Measurements from ENCODE around the gene BCL11A. TPM values are rescaled to one million over a fixed set of nuclear protein-coding genes. Genes with fewer than 3 reads are reported as not detected.

The BCL11A gene
- total and polyA plus RNA-seq, 4 donors: 0.08 to 8.5 (median 0.47) TPM

GRCh38 chr2:60552078-60552850, 1.2 kb downstream of the BCL11A start:
- DNase-seq (ENCODE audit: low spot score): no peak
- no peaks in the 10 kb centered on the region for H3K36me3 ChIP-seq (ENCODE audit: control insufficient read depth in 4 of 4, insufficient read depth in 3 of 4, low read depth in 1 of 4, low read length in 3 of 4)
- H3K4me3 ChIP-seq (ENCODE audit: low read depth in 1 of 3, low read length in 3 of 3): peak overlapping the region in 2 of 3 donors; percentile 22 to 69

GRCh38 chr2:60551240-60552077, 2.0 kb downstream of the BCL11A start:
- Histone ChIP-seq H3K9me3 (ENCODE audit: control insufficient read depth in 4 of 4, low read length in 3 of 4) (no peaks in the 10 kb centered on the region), H3K27ac (ENCODE audit: low read depth in 1 of 2, low read length in 2 of 2) (no peak overlapping the region), H3K4me1 (ENCODE audit: control insufficient read depth in 4 of 4, insufficient read depth in 4 of 4, low read length in 3 of 4) (peaks cover 30 to 60% (median 46%) of the 10 kb centered on the region in 4 donors), H3K4me3 (ENCODE audit: low read depth in 1 of 3, low read length in 3 of 3) (peak overlapping the region in 2 of 3 donors; percentile 11 to 69), H3K9ac (ENCODE audit: low read depth in 1 of 2, low read length in 2 of 2) (no peak overlapping the region), H3K36me3 (ENCODE audit: control insufficient read depth in 4 of 4, insufficient read depth in 3 of 4, low read depth in 1 of 4, low read length in 3 of 4) (no peaks in the 10 kb centered on the region), H3K27me3 (ENCODE audit: control insufficient read depth in 4 of 4, insufficient read depth in 4 of 4, low read length in 3 of 4) (no peaks in the 10 kb centered on the region)
- WGBS: 4% methylated on average over 63 of the region's 63 CpGs
- TF ChIP-seq FOXA1 (IDR thresholded peaks at IDR 0.05): no peak
- no peak for TF ChIP-seq NR2F2 (IDR thresholded peaks at IDR 0.05)
- TF ChIP-seq MAX (IDR thresholded peaks at IDR 0.05): peak; percentile 39
- DNase-seq (ENCODE audit: low spot score): peak; percentile 50

More at GRCh38 chr2:60552078-60552850, 1.2 kb downstream of the BCL11A start:
- Histone ChIP-seq H3K4me1 (ENCODE audit: control insufficient read depth in 4 of 4, insufficient read depth in 4 of 4, low read length in 3 of 4) (peaks cover 35 to 68% (median 50%) of the 10 kb centered on the region in 4 donors), H3K27me3 (ENCODE audit: control insufficient read depth in 4 of 4, insufficient read depth in 4 of 4, low read length in 3 of 4) (peaks cover 0 to under 1% (median 0%) of the 10 kb centered on the region in 4 donors), H3K27ac (ENCODE audit: low read depth in 1 of 2, low read length in 2 of 2) (no peak overlapping the region), H3K9me3 (ENCODE audit: control insufficient read depth in 4 of 4, low read length in 3 of 4) (no peaks in the 10 kb centered on the region), H3K9ac (ENCODE audit: low read depth in 1 of 2, low read length in 2 of 2) (no peak overlapping the region)
- TF ChIP-seq RAD21 (IDR thresholded peaks at IDR 0.05): no peak
- 2% methylated on average over 49 of the region's 49 CpGs for WGBS

GRCh38 chr2:60550984-60551239, 2.5 kb downstream of the BCL11A start:
- Histone ChIP-seq H3K27ac (ENCODE audit: low read depth in 1 of 2, low read length in 2 of 2) (no peak overlapping the region), H3K27me3 (ENCODE audit: control insufficient read depth in 4 of 4, insufficient read depth in 4 of 4, low read length in 3 of 4) (no peaks in the 10 kb centered on the region), H3K4me3 (ENCODE audit: low read depth in 1 of 3, low read length in 3 of 3) (peak overlapping the region in 1 of 3 donors; percentile 79), H3K9me3 (ENCODE audit: control insufficient read depth in 4 of 4, low read length in 3 of 4) (no peaks in the 10 kb centered on the region), H3K9ac (ENCODE audit: low read depth in 1 of 2, low read length in 2 of 2) (no peak overlapping the region), H3K4me1 (ENCODE audit: control insufficient read depth in 4 of 4, insufficient read depth in 4 of 4, low read length in 3 of 4) (peaks cover 28 to 57% (median 44%) of the 10 kb centered on the region in 4 donors), H3K36me3 (ENCODE audit: control insufficient read depth in 4 of 4, insufficient read depth in 3 of 4, low read depth in 1 of 4, low read length in 3 of 4) (no peaks in the 10 kb centered on the region)
- WGBS: 9% methylated on average over 8 of the region's 8 CpGs
- DNase-seq (ENCODE audit: low spot score): no peak
- no peak for TF ChIP-seq GABPA (IDR thresholded peaks at IDR 0.05 in 1 of 2, conservative IDR thresholded peaks at IDR 0.05 in 1 of 2)
- TF ChIP-seq RAD21 (IDR thresholded peaks at IDR 0.05): no peak
- TF ChIP-seq HNF4G (IDR thresholded peaks at IDR 0.05): no peak
- TF ChIP-seq JUND (IDR thresholded peaks at IDR 0.05): no peak
- no peak for TF ChIP-seq ATF3 (IDR thresholded peaks at IDR 0.05)
- TF ChIP-seq EGR1 (IDR thresholded peaks at IDR 0.05; ENCODE audit: low read depth in 2 of 2): no peak
- no peak for TF ChIP-seq ZBTB33 (IDR thresholded peaks at IDR 0.05)
- TF ChIP-seq SP1 (IDR thresholded peaks at IDR 0.05): no peak
- no peak for TF ChIP-seq HNF4A (conservative IDR thresholded peaks at IDR 0.05)
- no peak for TF ChIP-seq MAX (IDR thresholded peaks at IDR 0.05)
- no peak for TF ChIP-seq FOXA2 (IDR thresholded peaks at IDR 0.05)
- TF ChIP-seq REST (IDR thresholded peaks at IDR 0.05): no peak
- TF ChIP-seq RXRA (IDR thresholded peaks at IDR 0.05): no peak

Data from liver (tissue), 9 donors.